Breast epithelium (tissue), 4 donors: ENCODE measurements around the gene ARCN1. TPM values are rescaled to one million over a fixed set of nuclear protein-coding genes. Genes with fewer than 3 reads are reported as not detected.
A peak's percentile ranks its signal among the peaks of the same experiment; 100 is the strongest.

Experiments used
- DNase-seq, 2 donors: peaks; one replicate each; pipeline ENCODE4 v3.0.0-alpha.2; 2019; ENCODE audit warnings: low spot score in 2 of 2
- H3K27ac ChIP-seq, 2 donors: fragments of 200-600 bp; sonication (generic) in 1 of 2; one replicate each; pipeline ENCODE4 v1.5.1; 2016 to 2019; ENCODE audit warnings: mild to moderate bottlenecking in 1 of 2
- H3K27me3 ChIP-seq, 2 donors: fragments of 200-600 bp; sonication (generic) in 1 of 2; one replicate each; pipeline versions ENCODE4 v1.5.1 to v1.6.0; 2017 to 2019; ENCODE audit warnings: control low read depth in 1 of 2, mild to moderate bottlenecking in 1 of 2
- H3K36me3 ChIP-seq: fragments of 200-600 bp; one replicate; pipeline ENCODE4 v1.5.1; 2019
- H3K4me1 ChIP-seq, 2 donors: fragments of 200-600 bp; sonication (generic); one replicate each; pipeline ENCODE4 v1.5.1; 2016 to 2019; ENCODE audit warnings: control low read depth in 1 of 2
- H3K4me3 ChIP-seq, 3 donors: fragments of 200-600 bp; sonication (generic); 1 replicate in 2 of 3; 2 replicates in 1 of 3; pipeline ENCODE4 v1.5.1; 2016 to 2019; ENCODE audit warnings: mild to moderate bottlenecking in 3 of 3, moderate library complexity in 2 of 3
- H3K9me3 ChIP-seq, 2 donors: fragments of 200-600 bp; sonication (generic) in 1 of 2; one replicate each; pipeline ENCODE4 v1.5.1; 2016 to 2019; ENCODE audit warnings: control low read depth in 1 of 2
- CTCF ChIP-seq, 3 donors: fragments of 450-650 bp; IDR thresholded peaks; one replicate each; pipeline ENCODE4 v1.5.1; 2016 to 2017; ENCODE audit warnings: antibody characterized with exemption in 3 of 3, mild to moderate bottlenecking in 3 of 3, moderate library complexity in 3 of 3
- POLR2A ChIP-seq: fragments of 450-650 bp; IDR thresholded peaks from one replicate; pipeline ENCODE4 v1.6.1; 2016; ENCODE audit warnings: antibody characterized with exemption, mild to moderate bottlenecking, moderate library complexity
- POLR2AphosphoS5 ChIP-seq, 3 donors: sonication (generic); formaldehyde crosslinking; IDR thresholded peaks; one replicate each; pipeline ENCODE4 v1.6.1; 2017; ENCODE audit warnings: antibody characterized with exemption in 3 of 3
- intact Hi-C: fragments of 100-400 bp; cut with DNase I; formaldehyde crosslinking; loops from one replicate; pipeline ENCODE4 v1.15.1; 2023; ENCODE audit warnings: low total_unique reads
- total RNA-seq, 3 donors: library from RNA; depleted of rRNA; stranded (reverse); fragments of >200 nt; gene quantifications; one replicate each; pipeline ENCODE4 v1.1.0, GENCODE V29; 2016

Gene ARCN1
- total RNA-seq, 3 donors from 2014 or later = 94.1 to 99.1 (median 98.6) TPM

- peak overlapping the region; percentile 94 to 95 for H3K27ac ChIP-seq
- DNase-seq = no peak
- H3K4me1 ChIP-seq = peaks cover 21 to 33% of the 10 kb centered on the region in 2 donors
- TF ChIP-seq POLR2A = no peak
- TF ChIP-seq POLR2AphosphoS5 (IDR thresholded peaks at IDR 0.05) = no peak
- no peak for TF ChIP-seq CTCF (IDR thresholded peaks at IDR 0.05)
- H3K9me3 ChIP-seq = no peaks in the 10 kb centered on the region
- intact Hi-C loops = no loop called here
- no peaks in the 10 kb centered on the region for H3K36me3 ChIP-seq
- peak overlapping the region in 1 of 3 donors; percentile 35 for H3K4me3 ChIP-seq
- no peaks in the 10 kb centered on the region for H3K27me3 ChIP-seq
Measured at GRCh38 chr11:118619444-118620197, 47.4 kb downstream of the ARCN1 start.

GRCh38 chr11:118620529-118621070, 48.4 kb downstream of the ARCN1 start:
- DNase-seq = no peak
- H3K36me3 ChIP-seq = no peaks in the 10 kb centered on the region
- H3K27ac ChIP-seq = peak overlapping the region; percentile 94 to 95
- H3K9me3 ChIP-seq = no peaks in the 10 kb centered on the region
- TF ChIP-seq CTCF (IDR thresholded peaks at IDR 0.05) = no peak
- no peak for TF ChIP-seq POLR2AphosphoS5 (IDR thresholded peaks at IDR 0.05)
- no peak for TF ChIP-seq POLR2A
- H3K27me3 ChIP-seq = no peaks in the 10 kb centered on the region
- peaks cover 21 to 33% of the 10 kb centered on the region in 2 donors for H3K4me1 ChIP-seq
- H3K4me3 ChIP-seq = peak overlapping the region; percentile 39 to 80 (median 56)
- intact Hi-C loops = no loop called here

GRCh38 chr11:118621071-118621783, 49.0 kb downstream of the ARCN1 start:
- Histone ChIP-seq H3K9me3 (no peaks in the 10 kb centered on the region), H3K4me3 (peak overlapping the region; percentile 39 to 80 (median 56)), H3K27me3 (no peaks in the 10 kb centered on the region), H3K4me1 (peaks cover 21 to 33% of the 10 kb centered on the region in 2 donors), H3K36me3 (no peaks in the 10 kb centered on the region), H3K27ac (peak overlapping the region; percentile 94 to 95)
- no peak for TF ChIP-seq POLR2A
- TF ChIP-seq POLR2AphosphoS5 (IDR thresholded peaks at IDR 0.05) = peak in 1 of 3 donors; percentile 70
- intact Hi-C loops = no loop called here
- DNase-seq = peak; percentile 87 to 90

- intact Hi-C loops = no loop called here
- TF ChIP-seq POLR2AphosphoS5 (IDR thresholded peaks at IDR 0.05) (no peak), POLR2A (no peak), CTCF (IDR thresholded peaks at IDR 0.05) (no peak)
- no peak for DNase-seq
- no peaks in the 10 kb centered on the region for H3K9me3 ChIP-seq
- peak overlapping the region; percentile 39 to 80 (median 56) for H3K4me3 ChIP-seq
- H3K36me3 ChIP-seq = no peaks in the 10 kb centered on the region
- peaks cover 21 to 30% of the 10 kb centered on the region in 2 donors for H3K4me1 ChIP-seq
- H3K27ac ChIP-seq = peak overlapping the region; percentile 94 to 95
- no peaks in the 10 kb centered on the region for H3K27me3 ChIP-seq
Measured at GRCh38 chr11:118621784-118622375, 49.7 kb downstream of the ARCN1 start.

GRCh38 chr11:118622376-118623268, 50.4 kb downstream of the ARCN1 start:
- H3K4me3 ChIP-seq = peak overlapping the region in 2 of 3 donors; percentile 56 to 80
- peaks cover 21 to 27% of the 10 kb centered on the region in 2 donors for H3K4me1 ChIP-seq
- TF ChIP-seq POLR2AphosphoS5 (IDR thresholded peaks at IDR 0.05) (peak in 1 of 3 donors; percentile 60), CTCF (IDR thresholded peaks at IDR 0.05) (no peak), POLR2A (no peak)
- H3K27me3 ChIP-seq = no peaks in the 10 kb centered on the region
- no peaks in the 10 kb centered on the region for H3K36me3 ChIP-seq
- intact Hi-C loops = no loop called here
- peak overlapping the region; percentile 94 to 95 for H3K27ac ChIP-seq
- DNase-seq = peak; percentile 82 to 94
- H3K9me3 ChIP-seq = no peaks in the 10 kb centered on the region
